HG03442 (cell line): ENCODE results near the gene FUT8.

Experiments used
- ATAC-seq: cut with Tn5 transposase; IDR thresholded peaks from one replicate; pipeline ENCODE4 v1.9.1; 2021; ENCODE audit warnings: mild to moderate bottlenecking, moderate library complexity; ENCODE audit not compliant: unreplicated experiment

Gene FUT8

DNA sequence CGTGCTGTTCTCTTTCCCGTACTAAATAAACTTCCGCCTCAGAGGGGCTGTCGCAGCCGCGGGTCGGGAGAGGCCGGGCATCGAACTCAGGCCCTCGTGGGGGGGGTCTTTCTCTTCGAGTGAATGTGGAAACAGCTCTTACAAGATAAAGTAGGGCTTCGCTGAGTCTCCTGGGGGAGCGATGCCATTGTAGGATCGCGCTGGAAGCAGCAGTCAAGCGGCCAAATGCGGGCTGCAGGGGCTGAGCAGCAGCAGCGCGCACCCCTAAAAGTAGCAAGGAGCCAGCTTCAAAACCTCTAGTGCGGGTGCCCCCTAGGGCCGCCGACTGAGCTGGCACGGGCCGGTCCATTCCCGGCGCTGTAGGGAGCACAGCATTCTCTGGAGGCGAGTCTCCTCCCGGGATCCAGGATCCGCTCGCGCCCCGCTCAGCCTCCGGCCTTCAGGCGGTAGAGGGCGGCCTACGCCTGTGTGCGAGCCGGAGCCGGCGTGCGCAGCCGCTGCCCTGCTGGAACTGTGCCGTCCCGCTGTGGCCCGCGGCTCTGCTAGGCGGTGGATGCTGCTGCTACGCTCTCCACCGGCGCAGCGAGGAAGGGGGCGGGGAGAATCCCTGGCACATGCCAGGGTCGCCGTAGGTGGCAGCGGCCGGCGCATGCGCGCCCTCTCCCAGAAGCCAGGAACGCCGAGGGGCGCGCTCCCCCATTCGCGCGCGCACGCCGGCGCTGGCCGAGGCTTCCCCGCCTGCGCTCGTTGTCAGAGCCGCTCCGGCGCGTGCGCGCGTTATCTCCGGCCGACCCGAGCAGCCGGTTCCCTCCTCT, at the start of gene FUT8:
TSS of gene FUT8 (plus strand) at position 699 of the 815 bp plus-strand sequence. CDS start 148,834 bp downstream, outside the sequence.
- ATAC-seq: peak; percentile 67

GRCh38 chr14:65366802-65367565, 45.5 kb upstream of the FUT8 start:
- no peak for ATAC-seq

GRCh38 chr14:65369560-65369959, 43.0 kb upstream of the FUT8 start:
- ATAC-seq: no peak

DNA sequence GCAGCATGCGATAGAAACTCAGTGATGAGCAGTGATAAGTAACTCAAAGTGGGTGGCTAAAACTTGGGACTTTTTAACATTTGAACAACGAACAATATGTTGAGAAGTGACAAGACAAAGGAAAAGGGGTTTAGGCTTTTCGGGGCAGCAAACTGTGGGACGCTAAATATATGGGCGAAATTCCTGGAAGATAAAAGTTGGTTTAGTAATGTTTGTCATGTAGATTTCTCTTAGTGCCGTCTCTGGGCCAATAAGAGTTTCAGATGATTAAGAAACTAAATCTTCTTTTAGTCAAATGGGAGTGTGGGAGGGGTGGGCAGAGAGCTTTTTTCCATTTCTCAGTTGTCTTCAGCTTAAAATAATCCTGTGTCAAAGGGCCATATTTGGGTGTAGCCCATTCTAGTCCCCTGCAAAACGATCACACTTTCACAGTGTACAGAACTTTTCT, 41.7 kb upstream of the FUT8 start:
- peak; percentile 54 for ATAC-seq

GRCh38 chr14:65371784-65372183, 40.7 kb upstream of the FUT8 start:
- no peak for ATAC-seq

- ATAC-seq: no peak
Measured at GRCh38 chr14:65373016-65373670, 39.4 kb upstream of the FUT8 start.

- no peak for ATAC-seq
Measured at GRCh38 chr14:65373671-65374039, 38.9 kb upstream of the FUT8 start.

GRCh38 chr14:65377576-65377975, 35.0 kb upstream of the FUT8 start:
- no peak for ATAC-seq

DNA sequence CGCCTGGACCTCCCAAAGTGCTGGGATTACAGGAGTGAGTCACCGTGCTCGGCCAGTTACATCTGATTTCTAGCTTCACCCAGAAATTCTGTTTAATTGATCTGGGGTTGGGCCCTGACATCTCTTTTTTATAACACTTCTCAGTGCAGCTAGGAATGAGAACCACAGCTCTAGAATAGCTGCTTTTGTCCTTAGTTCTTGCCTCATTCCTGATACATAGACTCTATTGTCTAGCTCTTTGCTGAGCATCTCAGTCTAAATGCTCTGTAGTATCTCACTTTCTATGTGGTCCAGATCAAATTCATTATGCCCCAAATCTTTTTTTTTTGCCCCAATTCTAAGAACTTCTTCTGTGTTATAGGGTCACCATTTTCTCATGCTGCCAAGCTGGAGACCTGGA, 29.9 kb upstream of the FUT8 start:
- no peak for ATAC-seq

- ATAC-seq: no peak
Measured at GRCh38 chr14:65387171-65387570, 25.4 kb upstream of the FUT8 start.

DNA sequence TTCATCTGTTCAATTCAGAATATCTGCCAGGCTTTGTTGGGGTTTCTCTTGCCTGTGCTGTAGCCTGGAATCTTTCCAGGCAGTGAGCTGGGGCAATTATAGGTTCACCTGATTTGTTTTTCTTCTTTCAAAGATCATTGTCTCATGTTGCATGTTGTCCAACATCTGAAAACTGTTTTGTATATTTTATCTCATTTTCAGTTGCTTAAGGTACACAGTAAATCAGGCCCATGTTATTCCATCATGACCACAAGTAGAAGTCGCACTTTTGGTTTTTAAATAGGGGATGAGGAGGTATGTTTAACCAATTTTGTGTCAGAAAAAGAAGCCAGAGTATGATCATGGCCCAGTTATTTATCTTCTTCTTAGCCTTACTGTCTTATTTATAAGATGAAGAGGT, 24.9 kb upstream of the FUT8 start:
- ATAC-seq: no peak

- no peak for ATAC-seq
Measured at GRCh38 chr14:65392296-65392695, 20.2 kb upstream of the FUT8 start.

DNA sequence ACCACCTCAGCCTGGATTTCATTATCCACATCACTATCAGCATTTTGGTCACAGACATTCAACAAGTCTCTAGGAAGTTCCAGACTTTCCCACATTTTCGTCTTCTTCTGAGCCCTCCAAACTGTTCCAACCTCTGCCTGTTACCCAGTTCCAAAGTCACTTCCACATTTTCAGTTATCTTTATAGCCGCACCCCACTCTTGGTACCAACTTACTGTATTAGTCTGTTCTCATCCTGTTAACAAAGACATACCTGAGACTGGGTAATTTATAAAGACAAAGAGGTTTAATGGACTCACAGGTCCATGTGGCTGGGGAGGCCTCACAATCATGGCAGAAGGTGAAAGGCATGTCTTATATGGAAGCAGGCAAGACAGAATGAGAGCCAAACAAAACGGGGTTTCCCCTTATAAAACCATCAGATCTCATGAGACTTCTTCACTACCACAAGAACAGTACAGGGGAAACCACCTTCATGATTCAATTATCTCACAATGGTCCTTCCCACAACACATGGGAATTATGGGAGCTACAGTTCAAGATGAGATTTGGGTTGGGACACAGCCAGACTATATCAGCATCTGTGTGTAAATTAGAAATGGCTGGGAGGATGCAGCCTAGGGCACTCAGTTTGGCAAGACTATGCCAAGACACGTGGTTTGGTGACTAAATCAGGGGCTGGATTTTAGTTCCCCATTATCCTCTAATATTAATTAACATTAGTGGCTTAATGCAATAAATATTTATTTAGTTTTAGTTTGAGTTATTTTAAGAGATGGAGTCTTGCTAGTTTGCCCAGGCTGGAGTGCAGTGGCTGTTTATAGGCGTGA, 16.2 kb upstream of the FUT8 start:
- ATAC-seq: no peak

DNA sequence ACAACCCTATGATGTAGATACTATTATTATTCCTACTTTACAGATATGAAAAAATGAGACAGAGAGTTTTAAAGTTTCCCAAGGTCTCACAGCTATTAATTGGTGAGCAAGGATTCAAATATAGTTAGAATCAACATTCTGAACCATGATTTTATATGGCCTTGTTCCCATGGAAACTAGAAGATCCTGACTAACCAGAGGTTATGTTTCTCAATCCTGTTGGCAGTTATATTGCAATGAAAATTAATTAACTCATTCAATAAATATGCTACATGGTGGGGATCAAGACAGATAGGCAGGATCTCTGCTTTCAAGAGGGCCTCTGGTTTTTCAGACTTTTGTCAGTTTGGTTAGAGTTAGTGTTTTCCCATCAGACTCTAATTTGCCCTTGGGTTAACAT, 9.3 kb upstream of the FUT8 start:
- no peak for ATAC-seq

DNA sequence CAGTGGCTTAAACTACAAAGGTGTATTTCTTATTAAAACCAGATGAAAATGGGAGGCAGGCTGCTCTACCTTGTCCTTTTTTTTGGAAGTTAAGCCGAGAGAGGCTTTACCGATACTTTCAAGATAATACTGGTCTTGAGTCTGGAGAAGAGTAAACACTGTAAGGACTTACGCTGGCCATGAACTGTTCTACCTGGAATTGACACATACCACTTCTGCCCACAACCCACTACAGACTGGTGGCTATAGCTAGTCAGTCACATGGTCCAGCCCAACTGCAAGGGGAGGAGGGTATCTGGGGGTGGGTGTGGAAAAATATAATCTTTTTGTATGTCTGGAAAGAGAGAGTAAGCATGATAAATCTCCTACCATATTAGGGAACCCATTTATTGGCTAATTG, 4.4 kb upstream of the FUT8 start:
- no peak for ATAC-seq

DNA sequence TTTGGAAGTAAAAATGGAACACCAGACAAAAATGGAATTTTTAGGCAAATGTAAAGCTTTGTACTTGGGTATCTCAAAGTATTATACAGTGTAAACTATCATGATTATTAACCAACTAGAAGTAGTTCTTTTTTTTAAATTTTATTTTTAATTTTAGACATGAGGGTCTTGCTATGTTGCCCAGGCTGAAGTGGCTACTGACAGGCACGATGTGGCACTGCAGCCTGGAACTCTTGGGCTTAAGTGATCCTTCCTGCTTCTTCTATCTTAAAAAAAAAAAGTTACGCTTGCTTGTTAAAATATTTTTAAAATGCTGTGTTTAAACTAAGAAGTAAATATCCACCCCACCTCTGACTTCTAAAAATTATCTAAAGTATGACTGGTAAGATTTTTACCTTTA, 1.9 kb upstream of the FUT8 start:
- no peak for ATAC-seq

DNA sequence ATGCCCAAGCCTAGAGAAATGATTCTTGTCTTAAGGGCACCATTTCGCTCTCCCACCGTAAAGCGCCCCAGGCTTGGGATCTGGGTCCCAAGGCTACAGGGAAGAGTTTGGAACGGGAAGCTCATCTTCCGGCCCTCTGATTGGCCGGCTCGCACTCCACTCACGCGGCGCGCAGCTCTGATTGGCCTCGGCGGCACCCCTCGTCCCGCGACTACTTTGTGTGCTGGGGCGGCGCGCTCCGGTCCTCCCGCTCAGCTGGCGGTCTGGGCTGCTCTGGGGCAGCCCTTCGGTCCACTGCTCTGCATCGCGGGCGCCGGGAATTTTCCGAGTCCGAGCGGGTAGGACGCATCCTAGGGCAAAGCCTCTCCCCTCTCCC, 886 bp upstream of the FUT8 start:
- ATAC-seq: peak; percentile 53

- peak; percentile 35 for ATAC-seq
Measured at GRCh38 chr14:65412856-65413738, 567 bp downstream of the FUT8 start.

GRCh38 chr14:65413739-65414045, 1.2 kb downstream of the FUT8 start:
- no peak for ATAC-seq

- ATAC-seq: no peak
Measured at GRCh38 chr14:65414961-65415589, 2.5 kb downstream of the FUT8 start.
